ELF-1 (cell line): Measurements from ENCODE around the gene GSTT2B.
"Not testable (repeated sequence)": the region's sequence is repeated elsewhere in the genome, so short reads cannot be mapped to it uniquely, and the experiment has no call there.

ENCODE experiments used
- DNase-seq: peaks from one replicate; pipeline ENCODE4 v3.0.0-alpha.2; 2016; ENCODE audit warnings: low read depth, low spot score

GSTT2B gene

DNA sequence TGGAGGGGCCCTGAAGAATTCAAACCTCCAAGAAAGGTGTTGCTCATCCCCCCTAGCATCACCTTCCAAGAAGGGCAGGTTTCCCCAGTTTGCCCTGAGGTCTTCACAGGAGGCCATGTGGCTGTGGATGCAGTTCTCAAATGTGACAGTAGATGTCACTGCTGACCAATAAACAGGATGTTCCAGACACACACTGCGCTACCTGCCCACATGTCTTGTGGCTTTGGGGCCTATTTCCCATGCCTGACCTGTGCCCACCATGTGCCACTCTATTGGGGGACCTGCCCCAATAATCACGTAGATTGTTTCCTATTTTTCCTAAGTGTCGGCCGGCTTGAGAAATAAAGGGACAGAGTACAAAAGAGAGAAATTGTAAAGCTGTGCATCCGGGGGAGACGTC is 23.4 kb upstream of the GSTT2B start:
- no peak for DNase-seq

- not testable (repeated sequence) for DNase-seq
Observed at GRCh38 chr22:23980567-23980966, 19.6 kb upstream of the GSTT2B start.

DNA sequence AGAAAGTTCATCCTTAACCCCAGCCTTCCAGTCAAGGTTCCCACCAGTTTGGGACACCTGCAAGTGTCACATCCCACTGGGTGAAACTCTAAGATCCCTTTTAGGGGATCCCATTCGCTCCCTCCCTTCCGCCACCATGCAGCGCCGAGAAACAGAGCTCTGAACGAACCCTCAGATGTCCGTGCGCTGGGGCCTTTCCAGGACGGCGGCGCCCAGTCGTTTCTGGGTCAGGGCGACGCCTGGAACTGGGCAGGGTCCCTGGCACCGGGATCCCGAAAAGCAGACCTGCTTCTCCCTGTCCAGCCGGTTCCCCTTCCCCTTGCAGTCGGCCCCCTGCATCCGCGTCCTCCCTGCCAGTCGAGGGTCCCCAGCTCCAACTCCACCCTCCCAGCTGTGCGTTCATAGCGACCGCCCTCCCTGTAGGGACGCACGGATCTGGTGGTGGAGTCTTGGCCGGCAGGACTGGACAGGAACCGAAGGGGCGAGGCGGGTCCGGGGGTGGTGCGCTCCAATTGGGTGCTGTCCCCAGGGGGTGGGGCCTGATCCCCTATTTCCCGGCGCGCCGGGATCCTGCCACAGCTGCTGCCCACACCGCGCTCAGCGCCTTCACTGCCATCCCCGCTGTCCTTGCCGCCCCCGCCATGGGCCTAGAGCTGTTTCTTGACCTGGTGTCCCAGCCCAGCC is 18.7 kb upstream of the GSTT2B start, which contains the start of gene GSTT2:
TSS of gene GSTT2 (plus strand) at position 578 of the 684 bp plus-strand sequence.
- not testable (repeated sequence) for DNase-seq

DNA sequence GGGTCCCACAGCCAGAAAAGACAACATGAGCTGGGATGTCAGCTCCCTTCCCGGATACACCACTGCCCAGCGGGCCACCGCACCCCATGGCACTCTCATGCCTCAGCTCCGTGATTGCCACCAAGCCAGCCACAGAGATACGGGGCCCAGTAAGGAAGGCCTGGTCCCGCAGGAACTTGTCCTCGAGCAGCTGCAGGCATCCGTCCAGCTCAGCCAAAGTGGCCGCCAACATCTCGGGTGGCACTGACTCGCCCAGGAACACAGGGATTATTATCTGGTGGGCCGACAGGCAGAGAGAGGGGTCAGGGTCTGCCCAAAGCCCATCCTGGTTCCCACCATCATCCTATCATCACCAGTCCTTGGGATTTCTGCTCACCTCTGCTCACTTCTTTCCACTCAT is 16.3 kb upstream of the GSTT2B start:
- DNase-seq = not testable (repeated sequence)

- DNase-seq = not testable (repeated sequence)
Observed at GRCh38 chr22:23974836-23975352, 13.9 kb upstream of the GSTT2B start.

GRCh38 chr22:23974345-23974744 is 13.3 kb upstream of the GSTT2B start, which contains the start of gene DDT:
TSS of gene DDT (minus strand) at chr22:23974441. CDS start at chr22:23974414, 27 bp downstream.
- not testable (repeated sequence) for DNase-seq

DNA sequence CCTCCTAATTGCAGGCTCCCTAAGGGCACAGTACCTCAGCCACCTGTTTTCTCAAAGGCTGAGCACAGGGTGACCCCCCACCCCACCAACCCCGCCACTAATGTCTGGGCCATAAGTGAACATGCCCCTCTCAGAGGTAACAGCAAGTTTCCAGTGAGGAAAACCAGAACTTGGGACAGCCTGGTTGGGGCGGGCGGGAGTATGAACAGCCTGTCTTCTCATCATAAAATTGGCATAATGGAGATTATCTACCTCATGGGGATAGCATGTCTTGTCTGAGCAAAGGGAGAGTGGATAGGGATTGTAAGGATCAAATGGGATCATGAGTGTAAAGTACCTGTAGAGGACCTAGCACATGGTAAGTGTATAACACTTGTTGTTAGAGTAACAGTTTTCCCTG is 10.9 kb upstream of the GSTT2B start:
- DNase-seq = not testable (repeated sequence)

GRCh38 chr22:23970816-23971486 is 10.0 kb upstream of the GSTT2B start:
- no peak for DNase-seq

GRCh38 chr22:23970201-23970641 is 9.2 kb upstream of the GSTT2B start:
- no peak for DNase-seq

DNA sequence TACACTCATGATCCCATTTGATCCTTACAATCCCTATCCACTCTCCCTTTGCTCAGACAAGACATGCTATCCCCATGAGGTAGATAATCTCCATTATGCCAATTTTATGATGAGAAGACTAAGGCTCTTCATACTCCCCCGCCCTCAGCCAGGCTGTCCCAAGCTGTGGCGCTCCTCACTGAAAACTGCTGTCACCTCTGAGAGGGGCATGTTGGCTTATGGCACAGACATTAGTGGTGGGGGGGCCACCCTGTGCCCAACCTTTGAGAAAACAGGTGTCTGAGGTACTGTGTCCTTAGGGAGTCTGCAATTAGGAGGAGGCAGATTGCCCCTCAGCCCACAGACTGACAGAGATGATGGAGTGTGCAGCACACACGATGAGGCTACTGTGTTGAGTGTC is 8.1 kb upstream of the GSTT2B start:
- no peak for DNase-seq

DNA sequence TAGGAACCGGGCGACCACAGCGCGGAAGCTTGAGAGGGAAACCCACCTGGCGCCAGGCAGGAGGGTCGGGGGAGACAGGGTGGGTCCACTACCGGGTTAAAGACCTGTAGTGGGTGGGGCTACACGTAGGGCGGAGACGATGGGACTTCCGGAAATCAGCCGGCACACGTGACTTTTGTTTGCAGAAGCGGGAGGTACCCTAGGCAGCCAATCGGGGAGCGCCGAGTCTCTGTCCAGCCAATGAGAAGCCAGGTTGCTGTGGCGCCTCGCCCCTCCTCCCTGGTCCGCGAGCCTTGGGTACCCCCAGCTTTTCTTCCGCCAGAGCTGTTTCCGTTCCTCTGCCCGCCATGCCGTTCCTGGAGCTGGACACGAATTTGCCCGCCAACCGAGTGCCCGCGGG is 5.6 kb upstream of the GSTT2B start, which contains the start of gene DDTL:
TSS of gene DDTL (plus strand) at position 321 of the 400 bp plus-strand sequence. CDS start at position 348, 27 bp downstream.
- not testable (repeated sequence) for DNase-seq

DNA sequence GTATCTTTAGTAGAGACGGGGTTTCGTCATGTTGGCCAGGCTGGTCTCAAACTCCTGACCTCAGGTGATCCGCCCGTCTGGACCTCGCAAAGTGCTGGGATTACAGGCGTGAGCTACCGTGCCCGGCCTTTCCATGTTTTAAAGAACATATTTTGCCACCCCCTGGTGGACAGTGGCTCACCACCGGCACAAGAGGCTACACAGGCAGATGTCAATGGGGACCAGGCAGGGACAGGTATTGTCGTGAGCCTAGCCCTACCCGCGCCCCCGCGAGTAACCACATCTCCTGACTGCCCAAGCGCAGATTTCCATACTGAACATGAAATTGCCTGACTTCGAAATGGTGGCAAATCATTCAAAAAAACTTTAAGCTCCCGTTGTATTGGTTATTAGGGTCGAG is 5.1 kb upstream of the GSTT2B start:
- DNase-seq = not testable (repeated sequence)

DNA sequence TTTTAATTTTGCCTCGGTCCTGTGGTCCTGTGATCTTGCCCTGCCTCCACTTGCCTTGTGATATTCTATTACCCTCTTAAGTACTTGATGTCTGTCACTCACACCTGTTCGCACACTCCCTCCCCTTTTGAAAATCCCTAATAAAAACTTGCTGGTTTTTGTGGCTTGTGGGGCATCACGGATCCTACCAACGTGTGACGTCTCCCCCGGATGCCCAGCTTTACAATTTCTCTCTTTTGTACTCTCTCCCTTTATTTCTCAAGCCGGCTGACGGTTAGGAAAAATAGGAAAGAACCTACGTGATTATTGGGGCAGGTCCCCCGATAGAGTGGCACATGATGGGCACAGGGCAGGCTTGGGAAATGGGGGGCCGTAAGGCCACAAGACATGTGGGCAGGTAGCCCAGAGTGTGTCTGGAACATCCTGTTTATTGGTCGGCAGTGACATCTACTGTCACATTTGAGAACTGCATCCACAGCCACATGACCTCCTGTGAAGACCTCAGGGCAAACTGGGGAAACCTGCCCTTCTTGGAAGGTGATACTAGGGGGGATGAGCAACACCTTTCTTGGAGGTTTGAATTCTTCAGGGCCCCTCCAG is 4.6 kb downstream of the GSTT2B start:
- DNase-seq = peak; percentile 87

DNA sequence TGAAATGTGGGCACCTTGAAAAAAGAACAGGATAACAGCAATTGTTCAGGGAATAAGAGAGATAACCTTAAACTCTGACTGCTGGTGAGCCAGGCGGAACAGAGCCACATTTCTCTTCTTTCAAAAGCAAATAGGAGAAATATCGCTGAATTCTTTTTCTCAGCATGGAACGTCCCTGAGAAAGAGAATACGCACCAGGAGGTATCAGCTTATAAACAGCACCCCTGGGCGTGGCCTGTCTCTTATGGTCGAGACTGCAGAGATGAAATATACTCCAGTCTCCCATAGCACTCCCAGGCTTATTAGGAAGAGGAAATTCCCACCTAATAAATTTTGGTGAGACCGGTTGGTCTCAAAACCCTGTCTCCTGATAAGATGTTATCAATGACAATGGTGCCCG is 5.1 kb downstream of the GSTT2B start:
- DNase-seq = not testable (repeated sequence)

DNA sequence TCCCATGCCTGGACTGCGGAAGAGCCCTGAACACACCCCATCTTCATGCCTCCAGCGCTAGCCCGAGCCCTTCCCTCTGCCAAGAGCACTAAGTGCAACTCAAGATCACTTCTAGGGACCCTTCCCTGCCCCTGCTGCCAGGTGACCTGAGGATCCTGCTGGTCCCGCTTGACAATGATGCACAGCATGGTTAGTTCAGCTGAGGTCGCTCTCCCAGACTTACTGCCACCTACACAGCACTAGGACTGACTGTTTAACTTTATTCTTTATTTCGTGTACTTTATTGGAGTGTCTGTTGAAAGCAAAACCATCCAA is 6.0 kb downstream of the GSTT2B start:
- not testable (repeated sequence) for DNase-seq

DNA sequence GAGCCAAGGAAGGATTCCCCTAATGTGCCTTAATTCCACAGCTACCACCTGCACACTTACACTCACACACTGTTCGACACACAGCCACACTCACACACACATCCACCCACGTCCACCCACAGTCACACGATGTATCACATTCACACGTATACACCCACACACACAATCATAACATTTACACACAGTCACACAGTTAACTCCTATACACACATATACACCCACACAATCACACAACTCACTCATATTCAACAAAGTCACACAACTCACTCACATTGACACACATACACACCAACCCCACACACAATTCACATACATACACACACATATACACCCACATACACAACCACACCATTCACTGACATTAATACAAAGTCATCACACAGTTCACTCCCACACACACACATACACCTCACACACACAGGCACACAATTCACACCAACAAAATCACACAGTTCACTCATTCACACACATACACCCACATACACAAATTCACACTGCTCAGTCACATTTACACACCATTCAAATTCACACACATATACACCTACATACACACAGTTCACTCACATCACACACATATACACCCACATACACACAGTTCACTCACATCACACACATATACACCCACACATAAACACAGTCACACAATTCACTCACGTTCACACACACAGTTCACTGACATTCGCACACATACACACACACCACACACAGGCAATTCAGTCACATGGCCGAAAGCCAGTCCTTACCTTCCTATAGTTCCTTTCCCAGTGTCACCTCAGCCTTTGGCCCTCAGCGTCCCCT is 6.6 kb downstream of the GSTT2B start:
- DNase-seq = not testable (repeated sequence)

- not testable (repeated sequence) for DNase-seq
Observed at GRCh38 chr22:23953485-23953884, 7.5 kb downstream of the GSTT2B start.

DNA sequence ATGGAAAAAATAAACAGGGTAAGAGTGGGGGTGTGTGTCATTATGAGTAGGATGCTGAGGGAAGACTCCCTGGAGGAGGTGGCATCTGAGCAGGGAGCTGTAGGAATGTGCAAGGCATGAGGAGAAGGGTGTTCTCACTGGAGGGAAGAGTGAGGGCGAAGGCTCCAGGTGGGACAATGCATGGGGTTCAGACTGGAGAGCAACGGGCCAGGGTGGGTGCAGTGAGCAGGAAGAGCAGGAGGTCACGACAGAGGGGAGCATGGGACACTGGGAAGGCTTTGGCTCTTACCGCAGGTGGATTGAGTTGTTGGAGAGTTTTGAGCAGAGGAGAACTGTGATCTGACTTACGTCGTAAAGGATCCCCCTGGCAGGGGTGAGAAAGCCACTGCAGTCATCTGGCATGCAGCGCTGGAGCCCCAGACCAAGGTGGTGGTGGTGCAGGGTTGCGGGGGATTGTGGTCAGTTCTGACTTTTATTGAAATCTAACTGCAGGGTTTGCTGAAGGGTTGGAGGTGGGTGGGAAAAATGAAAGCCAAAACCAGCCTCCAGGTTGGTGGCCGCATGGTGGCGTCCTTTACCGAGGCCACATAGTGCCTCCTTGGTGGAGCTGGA is 8.1 kb downstream of the GSTT2B start:
- DNase-seq = not testable (repeated sequence)

DNA sequence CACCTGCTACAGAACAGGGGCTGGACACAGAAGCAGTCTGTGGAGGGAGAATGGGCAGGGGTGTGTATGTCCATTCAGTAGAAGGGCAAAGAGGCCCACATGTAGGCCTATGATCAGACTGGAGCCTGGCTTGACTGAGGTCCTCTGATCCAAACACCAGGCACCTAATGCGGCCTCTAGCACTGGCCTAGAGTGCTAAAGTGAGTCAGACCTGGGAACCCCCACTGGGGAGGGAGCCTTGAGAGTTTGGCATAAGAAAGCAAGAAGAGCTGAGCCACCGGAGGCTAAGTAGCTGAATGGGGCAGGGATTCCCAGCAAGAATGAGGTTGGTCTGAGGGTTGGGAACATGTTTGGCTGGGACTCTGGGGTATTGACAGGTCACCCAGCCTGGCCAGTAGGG is 9.6 kb downstream of the GSTT2B start:
- DNase-seq = peak; percentile 73

GRCh38 chr22:23949764-23950163 is 11.2 kb downstream of the GSTT2B start:
- DNase-seq = not testable (repeated sequence)

DNA sequence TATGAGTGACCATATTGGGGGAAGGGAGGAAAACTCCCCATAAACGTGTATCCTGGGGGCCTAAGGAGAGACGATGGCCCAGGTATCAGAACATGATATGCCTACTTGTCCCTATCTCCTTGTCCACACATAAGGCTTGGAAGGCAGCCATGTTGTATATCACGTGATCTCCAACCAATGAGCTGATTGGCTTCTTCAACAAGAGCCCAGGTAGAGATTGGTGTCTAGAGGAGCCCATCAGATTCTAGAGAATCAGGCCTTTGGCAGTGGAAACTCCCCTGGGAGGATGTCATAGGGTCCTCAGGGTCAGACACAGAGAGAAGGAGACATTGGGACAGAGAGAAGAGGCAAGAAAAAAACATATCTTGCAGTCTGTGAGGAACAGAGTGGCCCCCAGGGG is 13.6 kb downstream of the GSTT2B start:
- not testable (repeated sequence) for DNase-seq
